ENCODE results near the gene LIPA.
"Not testable (repeated sequence)": the region's sequence is repeated elsewhere in the genome, so short reads cannot be mapped to it uniquely, and the experiment has no call there.

Gene LIPA

DNA sequence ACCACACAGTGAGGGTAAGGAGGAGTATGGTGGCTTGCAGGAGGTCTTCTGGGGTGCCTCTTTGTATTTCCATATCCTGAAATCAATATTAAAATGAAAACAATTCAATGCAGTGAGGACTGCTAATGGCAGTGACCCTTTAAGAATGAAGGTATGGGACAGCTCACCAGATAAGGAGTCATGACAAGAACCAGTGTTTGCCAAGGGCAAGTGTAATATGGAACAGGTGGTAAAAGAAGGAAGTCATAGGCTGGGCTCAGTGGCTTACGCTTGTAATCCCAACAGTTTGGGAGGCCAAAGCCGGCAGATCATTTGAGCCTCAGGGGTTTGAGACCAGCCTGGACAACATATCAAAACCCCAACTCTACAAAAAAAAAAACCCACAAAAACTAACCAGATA lies 20.0 kb upstream of the LIPA start:
- intact Hi-C loops (cut with DNase I) = no loop called here
- DNase-seq = no peak

DNA sequence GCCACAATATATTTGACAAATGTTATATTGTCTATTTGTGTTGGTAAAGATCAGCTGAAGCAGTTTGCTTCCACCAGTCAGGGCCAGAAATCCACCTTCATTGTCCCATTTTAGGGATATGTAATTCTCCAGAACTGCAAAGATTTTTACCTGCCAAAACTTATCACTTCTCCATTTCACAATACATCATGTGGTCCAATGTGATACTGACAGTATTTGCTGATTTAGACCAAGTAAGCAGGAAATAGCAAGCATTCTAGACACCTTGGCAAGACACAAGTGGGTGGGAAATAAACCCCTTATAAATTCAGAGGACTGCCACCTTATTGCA lies 18.5 kb upstream of the LIPA start:
- intact Hi-C loops (cut with DNase I) = no loop called here
- no peak for DNase-seq

DNA sequence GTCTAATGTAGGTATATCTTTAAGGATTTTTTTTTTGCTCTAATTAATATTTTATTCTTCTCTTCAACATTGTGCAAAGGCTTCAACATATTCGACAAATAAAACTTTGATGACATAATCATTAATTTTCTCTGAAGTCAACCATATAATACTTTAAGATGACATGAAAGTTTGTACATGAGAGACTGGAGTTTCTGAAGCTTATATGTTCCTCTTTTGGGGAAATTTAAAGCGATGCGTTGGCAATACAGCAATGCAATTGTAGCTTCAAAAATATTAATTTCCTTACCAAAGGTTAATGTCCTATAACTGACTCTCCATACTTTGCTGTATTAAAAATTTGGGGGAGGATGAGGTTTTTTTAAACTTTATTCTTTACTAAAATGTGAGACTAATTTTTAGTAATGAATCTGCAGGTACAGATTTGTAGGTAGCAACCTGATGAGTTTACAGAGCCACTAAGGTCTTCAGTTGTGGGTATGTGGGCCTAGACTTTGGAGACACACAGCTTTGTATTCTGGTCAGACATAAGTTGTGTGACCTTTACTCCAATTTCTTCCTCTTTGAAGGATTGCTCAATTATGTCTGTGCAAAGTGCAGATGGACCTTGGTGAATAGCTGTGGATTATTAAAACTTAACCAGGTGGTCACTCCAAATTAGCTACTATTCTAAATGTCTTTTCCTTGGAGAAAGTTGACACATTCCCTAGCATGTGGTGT lies 18.0 kb upstream of the LIPA start:
- intact Hi-C loops (cut with DNase I) = no loop called here
- DNase-seq = no peak

DNA sequence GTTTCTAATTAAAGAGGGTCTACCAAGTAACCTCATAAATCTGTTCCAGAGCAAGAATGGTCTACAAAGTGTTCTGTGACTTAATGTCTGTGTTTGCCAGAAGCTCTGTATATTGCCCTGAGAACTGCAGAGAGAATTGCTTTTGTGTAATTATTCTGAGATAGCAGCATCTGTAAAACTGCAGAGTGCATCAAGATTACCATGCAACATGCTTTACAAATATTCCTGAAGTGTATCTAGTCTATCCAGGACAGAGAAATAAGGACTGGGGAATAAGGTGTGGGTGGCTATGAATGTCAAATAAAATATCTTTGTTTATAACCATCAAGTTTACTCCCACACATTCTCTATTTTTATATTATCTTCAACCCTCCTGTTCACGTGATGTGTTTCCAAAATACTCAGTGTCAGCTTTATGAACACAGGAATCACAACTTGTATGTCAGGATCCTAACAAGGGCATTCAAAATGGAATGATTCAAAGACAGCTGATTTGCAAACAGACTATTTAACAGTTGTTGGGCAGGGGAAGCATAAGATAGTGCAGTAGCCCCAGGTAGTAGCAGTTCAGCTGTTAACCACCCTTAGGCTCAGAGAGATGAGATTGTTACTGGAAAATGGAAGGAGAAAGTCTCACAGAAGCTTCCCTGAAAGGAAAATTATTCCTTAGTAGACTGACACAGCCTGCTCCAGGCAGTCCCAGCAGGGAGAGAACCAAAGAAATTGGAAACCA lies 15.3 kb upstream of the LIPA start:
- DNase-seq = no peak
- intact Hi-C loops (cut with DNase I) = no loop called here

DNA sequence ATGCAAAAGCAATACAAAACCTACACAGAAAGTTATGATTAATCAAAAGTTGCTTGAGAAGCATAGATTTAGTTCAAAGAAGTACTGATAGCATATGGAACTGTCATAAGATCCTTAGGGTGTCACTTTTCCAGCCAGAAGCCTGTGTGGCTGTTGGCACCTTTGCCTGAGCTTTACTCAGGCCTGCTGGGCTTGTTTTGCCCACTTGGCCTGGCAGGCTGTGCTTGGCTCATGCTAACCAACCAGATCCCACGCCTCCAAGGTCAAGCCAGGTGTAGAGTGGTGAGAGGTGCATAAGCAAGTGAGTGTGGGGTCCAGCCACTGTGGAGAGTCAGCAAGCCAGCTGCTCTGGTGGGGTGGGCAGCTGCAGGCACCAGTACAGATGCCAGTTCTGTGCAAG lies 12.0 kb upstream of the LIPA start:
- no peak for DNase-seq
- intact Hi-C loops (cut with DNase I) = no loop called here

DNA sequence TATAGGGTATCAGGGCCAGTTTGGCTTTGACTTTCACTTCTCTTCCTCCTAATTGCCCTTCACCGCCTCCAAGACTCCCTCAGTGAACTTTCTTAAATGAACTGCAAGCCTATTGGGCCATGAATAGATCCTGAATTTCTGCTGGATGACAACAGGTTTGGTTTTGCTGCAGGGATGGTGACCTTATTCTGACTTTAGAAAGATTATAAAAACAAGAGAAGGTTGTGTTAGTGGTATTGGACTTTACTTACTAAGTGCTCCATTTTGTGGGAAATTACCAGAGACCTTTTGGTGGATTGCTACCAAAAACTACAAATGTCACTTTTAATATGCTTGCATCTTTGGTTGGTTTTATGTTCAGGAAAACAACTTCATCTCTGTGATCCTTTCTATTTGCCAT lies 11.5 kb upstream of the LIPA start:
- no peak for DNase-seq
- intact Hi-C loops (cut with DNase I) = no loop called here

DNA sequence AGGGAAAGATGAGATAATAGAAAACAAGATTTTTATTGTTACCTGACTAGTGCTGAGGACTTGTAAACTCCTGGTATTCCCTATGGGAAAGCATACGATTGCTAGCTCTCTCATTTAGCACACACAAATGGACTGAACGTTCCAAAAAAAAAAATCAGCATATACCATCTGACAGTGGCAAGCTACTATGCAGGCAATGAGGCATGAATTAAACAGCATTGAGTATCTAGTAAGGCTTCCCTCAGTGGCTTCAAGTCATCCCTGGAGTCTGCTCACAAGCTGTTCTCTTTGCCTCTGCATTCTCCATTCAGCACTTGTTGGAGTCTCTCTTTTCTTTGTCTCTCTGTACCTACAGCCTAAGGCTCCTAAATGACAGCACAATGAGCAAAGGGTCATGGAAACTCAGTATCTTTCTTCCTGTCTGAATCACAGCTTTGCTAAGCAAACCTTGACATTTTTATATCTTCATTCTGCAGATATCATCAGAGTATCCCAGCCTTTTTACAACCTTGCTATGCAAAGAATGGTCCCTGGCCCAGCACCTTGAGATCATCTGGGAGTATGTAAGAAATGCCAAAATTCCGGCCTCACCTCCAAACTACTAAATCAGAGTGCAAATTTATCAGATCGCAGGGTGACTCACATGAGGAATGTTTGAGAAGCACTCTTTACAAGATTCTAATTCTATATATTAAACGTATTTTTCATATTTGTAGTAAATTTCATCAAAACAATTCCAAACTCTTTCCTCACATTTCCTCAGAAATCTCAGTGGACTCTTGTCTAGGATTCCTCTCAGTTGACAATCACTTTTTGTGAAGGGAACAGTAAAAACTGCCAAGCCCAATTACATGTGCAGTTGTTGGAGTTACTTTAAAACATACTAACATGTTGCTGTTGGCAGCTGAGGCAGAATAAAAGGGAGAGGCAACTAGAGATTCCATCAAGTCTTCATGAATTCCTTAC lies 10.8 kb upstream of the LIPA start:
- intact Hi-C loops (cut with DNase I) = no loop called here
- no peak for DNase-seq

DNA sequence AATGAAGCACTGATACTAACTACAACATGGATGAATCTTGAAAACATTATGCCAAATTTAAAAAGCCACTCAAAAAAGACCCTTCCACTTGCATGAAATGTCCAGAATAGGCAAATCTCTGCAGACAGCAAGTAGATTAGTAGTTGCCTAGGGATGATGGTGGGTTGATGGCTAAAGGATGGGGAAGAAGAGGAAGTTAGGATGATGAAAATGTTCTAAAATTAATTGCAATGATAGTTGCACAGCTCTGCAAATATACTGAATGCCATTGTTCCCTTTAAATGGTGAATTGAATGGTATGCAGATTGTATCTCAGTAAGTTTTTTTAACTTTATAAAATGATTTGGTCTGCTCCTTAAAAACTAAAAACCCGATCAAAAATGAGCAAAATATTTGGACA lies 7.3 kb upstream of the LIPA start:
- DNase-seq = no peak
- intact Hi-C loops (cut with DNase I) = no loop called here

DNA sequence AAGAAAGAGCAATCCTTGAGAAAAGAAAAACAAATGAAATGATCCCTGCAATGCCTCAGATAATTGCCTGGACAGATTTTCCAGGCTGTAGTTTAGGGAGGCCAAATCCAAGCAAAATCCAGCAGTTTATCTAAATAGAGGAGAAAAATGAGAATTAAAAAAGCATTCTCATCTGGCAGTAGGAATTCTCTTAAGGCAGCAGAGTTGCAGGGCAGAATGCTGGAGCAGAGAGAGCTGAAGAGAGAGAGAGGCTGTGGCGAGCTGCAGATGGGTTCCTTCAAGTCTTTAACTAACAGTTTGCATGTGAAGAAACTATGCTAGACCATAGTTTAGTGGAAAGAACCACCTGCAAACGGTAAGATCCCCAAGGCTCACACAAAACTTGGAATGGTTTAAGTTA lies 6.0 kb upstream of the LIPA start:
- intact Hi-C loops (cut with DNase I) = no loop called here

DNA sequence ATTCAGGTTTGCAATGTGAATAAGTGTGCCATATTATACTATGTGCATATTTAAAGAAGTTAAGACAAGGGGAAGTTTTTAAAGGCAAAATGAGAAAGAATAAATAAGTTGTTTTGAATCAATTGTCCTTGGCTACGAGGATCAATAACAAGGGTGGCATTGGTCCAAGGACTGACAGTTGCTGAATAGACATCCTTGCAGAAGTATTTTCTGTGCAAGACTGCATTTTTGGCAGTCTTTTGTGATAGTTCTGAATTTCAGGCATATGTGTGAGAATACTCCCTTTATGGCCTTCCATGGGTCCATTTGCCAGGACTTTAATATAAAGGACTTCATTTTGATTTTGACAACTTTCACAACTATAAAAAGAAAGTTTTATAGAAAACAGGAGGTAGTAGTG lies 5.4 kb upstream of the LIPA start:
- intact Hi-C loops (cut with DNase I) = no loop called here
- no peak for DNase-seq

More for the DNA sequence above, 6.0 kb upstream of the LIPA start:
- DNase-seq = no peak

DNA sequence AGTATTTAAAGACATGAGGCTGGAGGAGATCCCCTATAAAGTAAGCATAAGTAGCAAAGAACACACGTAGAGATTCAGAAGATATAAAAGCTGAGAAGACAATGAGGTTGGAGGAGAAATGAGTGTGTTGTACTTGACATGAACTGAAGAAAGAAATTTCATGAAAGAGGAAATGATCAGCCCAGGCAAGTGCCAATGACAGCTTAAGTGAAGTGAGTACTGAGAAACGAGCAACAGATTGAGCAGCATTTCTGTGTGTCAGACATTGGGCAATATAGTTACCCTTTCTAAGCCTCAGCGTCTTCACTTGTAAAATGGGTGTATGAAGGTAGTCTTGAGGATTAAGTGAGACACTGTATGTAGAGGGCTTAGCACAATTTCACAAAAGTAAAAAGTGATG lies 4.8 kb upstream of the LIPA start:
- intact Hi-C loops (cut with DNase I) = no loop called here
- no peak for DNase-seq

DNA sequence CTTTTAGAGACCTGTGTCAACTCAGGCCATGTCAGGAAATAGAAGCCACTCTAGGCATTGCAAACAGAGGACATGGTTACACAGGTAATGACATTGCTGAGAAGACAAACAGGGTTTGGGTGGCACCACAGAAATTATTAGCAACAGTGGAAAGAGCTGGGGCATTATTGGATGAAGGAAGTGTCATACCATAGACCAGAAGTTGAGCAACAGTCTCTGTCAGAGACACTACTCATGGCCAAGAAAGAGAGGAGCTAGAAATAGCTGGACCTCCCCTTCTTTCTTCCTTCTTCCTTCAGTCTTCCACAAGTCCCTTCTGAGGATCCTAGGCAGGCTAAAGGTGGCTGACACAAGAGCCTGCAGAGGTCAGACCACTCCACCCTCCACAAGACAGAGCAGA lies 4.2 kb upstream of the LIPA start:
- no peak for DNase-seq
- intact Hi-C loops (cut with DNase I) = no loop called here

DNA sequence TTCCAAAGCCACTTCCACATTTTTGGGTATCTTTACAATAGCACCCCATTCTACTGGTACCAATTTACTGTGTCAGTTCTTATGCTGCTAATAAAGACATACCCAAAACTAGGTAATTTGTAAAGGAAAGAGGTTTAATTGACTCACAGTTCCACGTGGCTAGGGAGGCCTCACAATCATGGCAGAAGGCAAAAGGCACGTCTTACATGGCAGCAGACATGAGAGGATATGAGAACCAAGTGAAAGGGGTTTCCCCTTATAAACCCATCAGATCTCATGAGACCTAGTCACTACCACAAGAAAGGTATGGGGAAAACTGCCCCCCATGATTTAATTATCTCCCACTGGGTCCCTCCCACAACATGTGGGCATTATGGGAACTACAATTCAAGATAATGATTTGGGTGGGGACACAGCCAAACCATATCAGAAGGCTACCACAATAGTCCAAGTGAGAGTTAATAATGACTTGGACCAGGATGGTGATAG lies 3.6 kb upstream of the LIPA start:
- intact Hi-C loops (cut with DNase I); DNase-seq: not testable (repeated sequence)

DNA sequence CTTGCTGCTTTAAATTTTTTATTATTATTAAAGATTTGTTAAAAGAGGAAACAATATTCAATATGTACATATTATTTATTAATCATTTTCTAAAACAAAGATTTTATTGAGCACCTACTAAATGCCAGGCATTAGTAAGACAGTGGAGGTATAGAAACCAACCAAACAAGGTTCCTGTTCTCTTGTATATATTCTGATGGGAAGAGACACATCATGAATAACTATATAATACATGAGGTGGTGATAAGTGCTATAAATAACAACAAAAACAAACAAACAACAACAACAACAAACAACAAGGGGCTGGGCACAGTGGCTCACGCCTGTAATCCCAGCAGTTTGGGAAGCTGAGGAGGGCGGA lies 630 bp upstream of the LIPA start:
- intact Hi-C loops (cut with DNase I) = no loop called here
- no peak for DNase-seq

DNA sequence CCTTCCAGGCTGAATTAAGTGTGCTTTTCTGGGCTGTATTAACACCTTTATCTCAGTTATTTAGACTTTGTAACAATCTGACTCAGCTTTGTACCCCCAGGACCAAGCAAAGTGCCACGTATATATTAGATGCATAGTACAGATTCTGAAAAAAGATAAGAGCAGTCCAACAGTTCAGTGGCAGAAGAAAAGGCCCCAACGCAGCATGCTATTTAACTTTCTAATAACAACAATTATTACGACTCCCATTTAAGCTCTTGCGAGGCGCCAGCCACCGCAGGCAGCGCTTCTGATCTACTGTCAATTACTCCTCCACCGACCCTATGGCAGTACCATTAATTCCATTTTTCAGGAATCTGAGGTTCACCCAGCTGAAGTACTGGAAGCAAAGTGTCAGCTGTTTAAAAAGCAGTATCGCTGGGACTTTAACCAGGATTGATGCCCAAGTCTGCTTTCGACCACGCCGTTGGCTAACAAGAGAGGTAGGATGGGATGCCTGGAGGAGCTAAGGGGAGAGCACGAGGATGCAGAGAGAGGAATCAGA lies 638 bp downstream of the LIPA start:
- intact Hi-C loops (cut with DNase I) = loop anchor here (2.0 kb wide), 1 partner anchor 32 kb away; no protein-coding TSS in a partner anchor
- no peak for DNase-seq

DNA sequence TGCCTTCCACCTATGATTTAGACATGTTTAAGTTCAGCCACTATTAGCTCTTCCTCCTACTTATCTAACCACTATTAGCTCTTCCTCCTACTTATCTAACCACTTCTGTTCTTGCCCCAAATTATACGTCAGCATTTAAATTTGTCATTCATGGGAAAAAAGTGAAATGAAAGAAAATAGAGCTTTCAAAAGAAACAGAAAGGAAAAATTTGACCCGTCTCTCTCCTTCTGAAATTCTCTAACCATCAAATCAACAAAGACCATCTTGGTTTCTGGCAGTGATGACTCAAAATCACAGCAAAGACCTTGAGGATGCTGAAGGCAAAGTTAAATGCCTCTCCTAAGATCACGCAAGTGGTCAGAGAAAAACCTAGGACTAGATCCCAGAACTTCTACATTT lies 2.6 kb downstream of the LIPA start:
- no peak for DNase-seq
- intact Hi-C loops (cut with DNase I) = no loop called here

DNA sequence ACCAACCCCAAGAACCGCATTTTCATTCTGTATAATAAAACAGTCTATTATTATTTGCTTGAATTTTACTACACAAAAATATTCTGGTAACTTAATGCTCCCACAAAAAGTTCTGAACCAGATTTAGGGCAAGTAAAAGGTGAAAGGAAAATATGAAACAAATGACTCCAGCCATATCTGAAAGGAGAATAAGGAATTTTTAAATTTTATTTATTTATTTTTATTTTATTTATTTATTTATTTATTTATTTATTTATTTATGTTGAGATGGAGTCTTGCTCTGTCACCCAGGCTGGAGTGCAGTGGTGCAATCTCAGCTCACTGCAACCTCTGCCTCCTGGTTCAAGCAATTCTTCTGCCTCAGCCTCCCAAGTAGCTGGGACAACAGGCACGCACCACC lies 4.0 kb downstream of the LIPA start:
- DNase-seq; intact Hi-C loops (cut with DNase I): not testable (repeated sequence)

DNA sequence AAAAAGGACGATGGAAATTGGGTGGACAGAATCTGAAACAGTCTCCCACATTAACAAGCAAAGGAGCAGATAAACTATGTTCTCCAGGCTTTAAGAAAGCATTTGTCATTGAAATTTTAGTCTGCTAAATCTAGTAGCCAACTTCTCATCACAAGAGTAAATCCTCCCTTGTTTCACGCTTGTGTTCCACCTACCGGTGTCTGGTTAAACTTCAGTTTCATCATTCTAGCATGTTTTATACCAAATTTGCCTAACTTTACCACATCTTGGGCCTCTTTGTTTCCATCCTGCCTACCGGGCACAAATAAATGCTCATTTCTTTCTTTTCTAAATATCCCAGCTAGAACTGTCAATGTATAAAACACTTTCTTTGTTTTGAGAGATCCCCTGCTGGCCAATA lies 5.8 kb downstream of the LIPA start:
- DNase-seq = no peak
- intact Hi-C loops (cut with DNase I) = no loop called here

DNA sequence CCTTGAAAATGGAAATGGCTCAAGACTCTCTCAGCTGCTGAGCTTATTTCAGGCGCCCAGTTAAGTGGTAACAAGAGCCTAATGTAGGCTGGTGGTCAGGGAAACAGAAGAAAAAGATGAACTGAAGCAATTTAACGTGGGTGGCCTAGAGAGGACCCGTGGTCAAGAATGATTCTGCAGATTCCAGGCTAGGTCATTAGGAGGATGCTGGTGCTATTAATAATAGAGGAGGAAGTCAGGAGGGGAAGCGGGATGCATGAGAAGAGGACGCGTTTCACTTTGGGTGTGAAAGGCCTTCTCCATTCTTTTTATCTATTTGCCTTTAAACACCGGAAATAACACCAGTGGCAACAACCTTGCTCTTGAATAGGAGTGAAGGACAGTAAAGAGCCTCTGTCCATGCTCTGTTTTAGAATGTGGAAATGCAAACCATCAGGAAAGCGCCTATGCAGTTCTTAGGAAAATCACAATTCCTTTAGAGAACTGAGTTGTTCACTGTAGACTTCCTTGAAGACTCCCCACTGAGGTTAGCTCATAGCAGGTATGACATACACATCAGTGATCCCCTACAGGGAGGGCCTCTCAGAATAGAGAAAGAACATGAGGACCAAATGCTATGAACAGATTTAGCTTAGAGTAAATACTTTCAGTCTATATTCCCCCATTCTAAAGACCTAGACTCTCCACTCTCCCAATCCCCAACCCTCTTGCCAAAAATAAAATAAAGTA lies 8.6 kb downstream of the LIPA start:
- intact Hi-C loops (cut with DNase I) = no loop called here
- DNase-seq = no peak

DNA sequence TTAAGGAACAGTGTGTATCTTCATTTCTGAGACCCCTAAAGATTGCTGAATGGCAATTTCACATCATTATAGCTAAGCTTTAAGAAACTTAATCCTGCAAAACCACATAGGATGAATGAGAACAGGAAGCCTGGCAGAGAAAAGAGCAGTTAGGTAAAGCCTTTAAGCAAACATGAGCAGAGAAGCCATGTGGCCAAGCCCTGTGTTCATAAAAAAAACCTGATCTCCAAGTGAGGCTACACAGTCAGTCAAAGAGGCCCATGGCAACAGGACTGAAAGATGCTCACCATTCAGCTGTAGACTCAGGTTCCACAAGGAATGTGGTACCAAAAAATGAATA lies 9.3 kb downstream of the LIPA start:
- intact Hi-C loops (cut with DNase I) = no loop called here
- DNase-seq = no peak
